ENCODE measurements around the gene DUOXA2. TPM values are rescaled to one million over a fixed set of nuclear protein-coding genes. Genes with fewer than 3 reads are reported as not detected.
"Not testable (repeated sequence)": the region's sequence is repeated elsewhere in the genome, so short reads cannot be mapped to it uniquely, and the experiment has no call there.

Gene DUOXA2
- total RNA-seq (not detected), polyA plus RNA-seq (ENCODE audit: insufficient read length in 6 of 6) (under 1 TPM in 5 of 6 donors, not detected in 1; 0.11 to 0.25 (median 0.18) TPM)
- long read RNA-seq, donor 1: 0 reads
- long read RNA-seq, donor 2: 0 reads
- long read RNA-seq, donor 3: 0 reads
- long read RNA-seq, donor 4: 0 reads
- long read RNA-seq, donor 5: 0 reads
- long read RNA-seq, donor 6: 0 reads
- long read RNA-seq, donor 7: 0 reads
- long read RNA-seq, donor 8: 0 reads
- long read RNA-seq, donor 9: 0 reads
- long read RNA-seq, donor 10: 0 reads
- long read RNA-seq, donor 11: 0 reads
- long read RNA-seq, donor 12: 0 reads

- ATAC-seq: no peak
- no peak for TF ChIP-seq CTCF (IDR thresholded peaks at IDR 0.05)
- Histone ChIP-seq H3K27me3 (peaks cover 75 to 89% of the 10 kb centered on the region in 2 donors), H3K27ac (no peak within 1 kb of the TSS), H3K36me3 (no peaks in the 10 kb centered on the region), H3K9me3 (no peaks in the 10 kb centered on the region), H3K4me3 (no peak within 1 kb of the TSS), H3K4me1 (peaks cover 11 to 36% of the 10 kb centered on the region in 2 donors)
- intact Hi-C loops (cut with DNase I): no loop called here
- peak in 1 of 4 donors; percentile 27 for DNase-seq
These were observed at the start of gene DUOXA2, which contains the start of gene DUOX2 for GRCh38 chr15:45114076-45114750. TSS of gene DUOXA2 (plus strand) at chr15:45114326. CDS start at chr15:45114606, 280 bp downstream. TSS of gene DUOX2 (minus strand) at chr15:45114172. CDS start at chr15:45113411, 761 bp downstream.

GRCh38 chr15:45064386-45064785, 49.7 kb upstream of the DUOXA2 start:
- Histone ChIP-seq H3K27ac (no peak overlapping the region), H3K36me3 (no peaks in the 10 kb centered on the region), H3K27me3 (no peaks in the 10 kb centered on the region), H3K4me3 (no peak overlapping the region), H3K9me3 (no peaks in the 10 kb centered on the region), H3K4me1 (no peaks in the 10 kb centered on the region)
- no peak for DNase-seq
- intact Hi-C loops (cut with DNase I): no loop called here
- no peak for ATAC-seq
- TF ChIP-seq CTCF (IDR thresholded peaks at IDR 0.05): no peak

GRCh38 chr15:45069942-45070360, 44.2 kb upstream of the DUOXA2 start:
- intact Hi-C loops (cut with DNase I); ATAC-seq; H3K36me3 ChIP-seq; DNase-seq; H3K27me3 ChIP-seq; H3K27ac ChIP-seq; H3K4me1 ChIP-seq; H3K9me3 ChIP-seq; H3K4me3 ChIP-seq: not testable (repeated sequence)

GRCh38 chr15:45073602-45074001, 40.5 kb upstream of the DUOXA2 start:
- intact Hi-C loops (cut with DNase I); H3K4me1 ChIP-seq; H3K27me3 ChIP-seq; ATAC-seq; H3K9me3 ChIP-seq; DNase-seq; H3K4me3 ChIP-seq; H3K27ac ChIP-seq; H3K36me3 ChIP-seq: not testable (repeated sequence)

- DNase-seq; ATAC-seq; intact Hi-C loops (cut with DNase I); H3K9me3 ChIP-seq; H3K27ac ChIP-seq; H3K27me3 ChIP-seq; H3K36me3 ChIP-seq; H3K4me3 ChIP-seq; H3K4me1 ChIP-seq: not testable (repeated sequence)
These were observed 38.4 kb upstream of the DUOXA2 start for GRCh38 chr15:45075440-45076320.

- H3K4me3 ChIP-seq; ATAC-seq; intact Hi-C loops (cut with DNase I); H3K27me3 ChIP-seq; H3K36me3 ChIP-seq; H3K4me1 ChIP-seq; DNase-seq; H3K9me3 ChIP-seq; H3K27ac ChIP-seq: not testable (repeated sequence)
These were observed 36.7 kb upstream of the DUOXA2 start for GRCh38 chr15:45077391-45077790.

GRCh38 chr15:45079201-45079600, 34.9 kb upstream of the DUOXA2 start:
- ATAC-seq; H3K36me3 ChIP-seq; DNase-seq; H3K27ac ChIP-seq; H3K4me1 ChIP-seq; intact Hi-C loops (cut with DNase I); H3K4me3 ChIP-seq; H3K27me3 ChIP-seq; H3K9me3 ChIP-seq: not testable (repeated sequence)

GRCh38 chr15:45079628-45080246, 34.4 kb upstream of the DUOXA2 start:
- DNase-seq; intact Hi-C loops (cut with DNase I); H3K27ac ChIP-seq; ATAC-seq; H3K27me3 ChIP-seq; H3K4me1 ChIP-seq; H3K9me3 ChIP-seq; H3K4me3 ChIP-seq; H3K36me3 ChIP-seq: not testable (repeated sequence)

GRCh38 chr15:45080593-45080992, 33.5 kb upstream of the DUOXA2 start:
- intact Hi-C loops (cut with DNase I); DNase-seq; H3K36me3 ChIP-seq; H3K4me1 ChIP-seq; H3K9me3 ChIP-seq; H3K4me3 ChIP-seq; H3K27ac ChIP-seq; H3K27me3 ChIP-seq: not testable (repeated sequence)
- ATAC-seq: peak; percentile 89

GRCh38 chr15:45082412-45082811, 31.7 kb upstream of the DUOXA2 start:
- DNase-seq; ATAC-seq; H3K4me1 ChIP-seq; H3K36me3 ChIP-seq; intact Hi-C loops (cut with DNase I); H3K4me3 ChIP-seq; H3K27ac ChIP-seq; H3K9me3 ChIP-seq: not testable (repeated sequence)
- H3K27me3 ChIP-seq: peaks cover 5 to 12% of the 10 kb centered on the region in 2 donors

Measured in left lung (tissue), 14 donors.